C1 segment of cervical spinal cord (tissue), 14 donors: ENCODE measurements around the gene OR2S2.

ENCODE experiments used
- DNase-seq, 14 donors: peaks; one replicate each; lab custom pipeline; 2025; lab: John Stamatoyannopoulos, UW

The OR2S2 gene

GRCh38 chr9:35962126-35962906 is 4.4 kb upstream of the OR2S2 start:
- peak in 1 of 14 donors; percentile 11 for DNase-seq

- DNase-seq, result no peak
Measured at GRCh38 chr9:35960039-35960655, 2.2 kb upstream of the OR2S2 start.

GRCh38 chr9:35956651-35957050 is 1.3 kb downstream of the OR2S2 start:
- no peak for DNase-seq

- peak in 6 of 14 donors; percentile 1 to 29 (median 5) for DNase-seq
Measured at GRCh38 chr9:35954942-35955546, 2.9 kb downstream of the OR2S2 start.

- DNase-seq, result no peak
Measured at GRCh38 chr9:35952526-35953191, 5.3 kb downstream of the OR2S2 start.

GRCh38 chr9:35951736-35952135 is 6.2 kb downstream of the OR2S2 start:
- no peak for DNase-seq

GRCh38 chr9:35948901-35949318 is 9.0 kb downstream of the OR2S2 start:
- no peak for DNase-seq

GRCh38 chr9:35948451-35948850 is 9.5 kb downstream of the OR2S2 start:
- no peak for DNase-seq

GRCh38 chr9:35945341-35946018 is 12.5 kb downstream of the OR2S2 start:
- DNase-seq, result peak in 9 of 14 donors; percentile 3 to 74 (median 24)

- DNase-seq, result no peak
Measured at GRCh38 chr9:35944841-35945240, 13.1 kb downstream of the OR2S2 start.

- no peak for DNase-seq
Measured at GRCh38 chr9:35944173-35944572, 13.8 kb downstream of the OR2S2 start.

- no peak for DNase-seq
Measured at GRCh38 chr9:35942286-35942685, 15.7 kb downstream of the OR2S2 start.

- no peak for DNase-seq
Measured at GRCh38 chr9:35940458-35941407, 17.2 kb downstream of the OR2S2 start.

- no peak for DNase-seq
Measured at GRCh38 chr9:35939679-35940250, 18.2 kb downstream of the OR2S2 start.

GRCh38 chr9:35938474-35939356 is 19.2 kb downstream of the OR2S2 start:
- DNase-seq, result no peak

- no peak for DNase-seq
Measured at GRCh38 chr9:35937227-35937626, 20.7 kb downstream of the OR2S2 start.

GRCh38 chr9:35935755-35936509 is 22.0 kb downstream of the OR2S2 start:
- no peak for DNase-seq

GRCh38 chr9:35935261-35935660 is 22.7 kb downstream of the OR2S2 start:
- DNase-seq, result no peak
